GM12801 (cell line): ENCODE measurements around the gene PAIP2B.

ENCODE experiments used
- CTCF ChIP-seq: IDR thresholded peaks from one replicate; pipeline ENCODE4 v1.5.1; 2011; ENCODE audit warnings: control low read depth; ENCODE audit not compliant: insufficient read length; ENCODE audit errors: extremely low read depth

PAIP2B gene

GRCh38 chr2:71150082-71150816 is 76.7 kb downstream of the PAIP2B start:
- TF ChIP-seq CTCF: no peak

DNA sequence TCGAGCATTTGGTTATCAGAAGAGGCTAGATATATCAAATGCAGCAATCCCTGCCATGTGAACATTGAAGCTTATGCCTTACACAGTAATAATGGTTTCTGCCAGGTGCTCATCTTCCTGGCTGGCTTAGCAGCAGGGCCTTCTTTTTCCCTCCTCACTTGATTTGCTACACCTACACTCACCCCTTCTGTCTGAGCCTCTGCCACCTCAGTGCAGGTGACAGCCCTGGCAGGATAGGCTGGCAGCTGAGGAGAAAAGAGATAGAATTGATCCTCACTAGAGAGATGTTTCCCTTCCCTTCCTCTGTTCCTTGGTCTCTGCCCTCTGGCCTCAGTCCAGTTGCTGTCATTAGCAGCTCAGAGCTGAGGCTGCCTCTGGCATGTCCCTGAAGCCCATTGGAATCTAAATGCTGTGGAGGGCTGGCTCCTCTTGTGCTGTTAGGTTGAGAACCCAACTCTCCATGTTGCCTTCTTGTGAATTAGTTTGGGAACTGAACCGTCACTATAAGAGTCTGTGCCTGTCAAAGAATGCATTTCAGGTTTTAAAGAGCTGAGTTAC is 78.3 kb downstream of the PAIP2B start:
- TF ChIP-seq CTCF: no peak

GRCh38 chr2:71143782-71144181 is 83.1 kb downstream of the PAIP2B start:
- no peak for TF ChIP-seq CTCF

DNA sequence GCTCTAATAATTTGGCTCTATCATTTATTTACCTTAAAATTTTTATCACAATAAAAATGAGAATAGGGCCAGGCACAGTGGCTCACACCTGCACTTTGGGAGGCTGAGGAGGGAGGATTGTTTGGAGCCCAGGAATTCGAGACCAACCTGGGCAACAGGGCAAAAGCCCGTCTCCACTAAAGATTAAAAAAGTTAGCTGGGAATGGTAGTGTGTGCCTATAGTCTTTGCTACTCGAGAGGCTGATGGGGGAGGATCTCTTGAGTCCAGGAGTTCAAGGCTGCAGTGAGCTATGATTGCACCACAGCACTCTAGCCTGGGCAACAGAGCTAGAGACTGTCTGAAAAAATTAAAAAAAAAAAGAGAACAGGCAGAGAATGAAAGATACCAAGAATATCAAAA is 90.7 kb downstream of the PAIP2B start:
- no peak for TF ChIP-seq CTCF

DNA sequence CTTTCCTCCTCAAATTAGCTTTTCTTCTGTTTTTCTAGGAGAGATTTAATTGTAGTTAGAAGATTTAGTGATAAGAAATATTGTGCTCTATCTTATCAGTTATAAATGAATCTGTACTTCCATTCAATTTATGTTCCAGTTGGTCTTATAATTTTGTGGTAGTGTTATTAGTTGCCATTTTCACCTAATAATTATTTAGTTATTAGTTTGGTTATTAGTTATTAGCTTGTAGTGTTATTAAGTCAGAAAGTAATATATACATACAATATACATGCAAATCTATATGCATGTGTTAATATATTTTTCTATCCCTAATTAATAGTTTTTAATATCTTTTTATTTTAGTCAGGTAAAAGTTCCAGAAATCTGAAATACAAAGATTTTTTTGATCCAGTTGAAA is 93.3 kb downstream of the PAIP2B start:
- no peak for TF ChIP-seq CTCF
